Pons (tissue), 1 donor: ENCODE results near the gene PAM.
"Not testable (repeated sequence)": the region's sequence is repeated elsewhere in the genome, so short reads cannot be mapped to it uniquely, and the experiment has no call there.

ENCODE experiments used
- DNase-seq: peaks from one replicate; pipeline ENCODE4 v3.0.0-alpha.2; 2016; ENCODE audit warnings: low spot score

Gene PAM

DNA sequence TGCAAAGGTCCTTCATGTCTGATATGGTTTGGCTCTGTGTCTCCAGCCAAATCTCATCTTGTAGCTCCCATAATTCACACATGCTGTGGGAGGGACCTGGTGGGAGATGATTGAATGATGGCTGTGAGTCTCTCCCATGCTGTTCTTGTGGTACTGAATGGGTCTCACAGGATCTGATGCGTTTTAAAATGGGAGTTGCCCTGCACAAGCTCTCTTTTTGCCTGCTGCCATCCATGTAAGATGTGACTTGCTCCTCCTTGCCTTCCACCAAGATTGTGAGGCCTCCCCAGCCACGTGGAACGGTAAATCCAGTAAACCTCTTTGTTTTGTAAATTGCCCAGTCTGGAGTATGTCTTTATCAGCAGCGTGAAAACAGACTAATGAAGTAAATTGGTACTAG, 318.4 kb downstream of the PAM start:
- not testable (repeated sequence) for DNase-seq

DNA sequence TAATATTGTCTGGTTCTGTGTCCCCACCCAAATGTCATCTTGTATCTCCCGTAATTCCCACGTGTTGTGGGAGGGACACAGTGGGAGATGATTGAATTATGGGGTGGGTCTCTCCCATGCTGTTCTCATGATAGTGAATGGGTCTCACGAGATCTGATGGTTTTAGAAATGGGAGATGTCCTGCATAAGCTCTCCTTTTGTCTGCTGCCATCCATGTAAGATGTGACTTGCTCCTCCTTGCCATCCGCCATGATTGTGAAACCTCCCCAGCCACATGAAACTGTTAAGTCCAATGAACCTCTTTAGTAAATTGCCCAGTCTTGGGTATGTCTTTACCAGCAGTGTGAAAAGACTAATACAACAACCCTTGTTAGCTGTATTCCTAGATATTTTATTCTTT, 320.3 kb downstream of the PAM start:
- DNase-seq, result no peak
